H1 (cell line): Measurements from ENCODE around the gene POLDIP3. TPM values are rescaled to one million over a fixed set of nuclear protein-coding genes. Genes with fewer than 3 reads are reported as not detected.

ENCODE experiments used
- CTCF ChIA-PET: fragments of 300-600 bp; sonication (Branson Sonifier 250); formaldehyde crosslinking; loops from one replicate; lab custom pipeline; 2021; ENCODE audit not compliant: partially characterized antibody; lab: Charles Lee
- POLR2A ChIA-PET: fragments of 300-600 bp; sonication (Branson Sonifier 250); formaldehyde crosslinking; loops from one replicate; lab custom pipeline; 2021; ENCODE audit warnings: inconsistent platforms; ENCODE audit not compliant: partially characterized antibody; lab: Charles Lee
- DNase-seq, 2 experiments: peaks; one replicate each; pipeline versions ENCODE4 v3.0.0 to v3.0.0-alpha.2; 2010 to 2022; ENCODE audit warnings: low spot score in 2 of 2, low read depth in 1 of 2, mixed read lengths in 1 of 2
- FAIRE-seq: peaks from 2 replicates; lab custom pipeline; 2011; peaks lifted over from hg19 to GRCh38; lab: Jason Lieb, UNC
- H2AFZ ChIP-seq: 2 replicates; pipeline ENCODE4 v1.8.1; 2012; ENCODE audit warnings: low read length, inconsistent platforms
- H2AK5ac ChIP-seq: 2 replicates; pipeline ENCODE4 v1.6.1; 2013; ENCODE audit warnings: low read depth, low read length
- H2BK120ac ChIP-seq: replicated peaks from 2 replicates; pipeline ENCODE3; 2013; ENCODE audit warnings: low read depth, low read length, inconsistent platforms
- H2BK12ac ChIP-seq: 2 replicates; pipeline ENCODE4 v1.6.1; 2013; ENCODE audit warnings: low read depth, low read length
- H2BK15ac ChIP-seq: 2 replicates; pipeline ENCODE4 v1.6.1; 2013; ENCODE audit warnings: low read length
- H2BK20ac ChIP-seq: 2 replicates; pipeline ENCODE4 v1.6.1; 2013; ENCODE audit warnings: low read length
- H2BK5ac ChIP-seq: 2 replicates; pipeline ENCODE4 v1.6.1; 2013; ENCODE audit warnings: low read depth, low read length
- H3K14ac ChIP-seq: 2 replicates; pipeline ENCODE4 v1.6.1; 2013; ENCODE audit warnings: inconsistent platforms; ENCODE audit not compliant: insufficient read length
- H3K18ac ChIP-seq: 2 replicates; pipeline ENCODE4 v1.6.1; 2013; ENCODE audit warnings: low read length; ENCODE audit errors: extremely low read depth
- H3K23ac ChIP-seq: 2 replicates; pipeline ENCODE4 v1.6.1; 2013; ENCODE audit warnings: inconsistent platforms; ENCODE audit not compliant: insufficient read length
- H3K23me2 ChIP-seq: 2 replicates; pipeline ENCODE4 v1.6.1; 2013; ENCODE audit warnings: low read depth, low read length
- H3K27ac ChIP-seq: 2 replicates; pipeline ENCODE4 v1.6.1; 2011; ENCODE audit warnings: low read depth, low read length, inconsistent platforms
- H3K27me3 ChIP-seq, 4 experiments: replicated peaks in 1 of 4; 1 replicate in 1 of 4; 2 replicates in 3 of 4; pipeline versions ENCODE4 v1.6.1 to v1.8.1; 2011 to 2013; ENCODE audit warnings: low read length in 3 of 4, mild to moderate bottlenecking in 3 of 4, inconsistent platforms in 2 of 4, mixed read lengths in 2 of 4, moderate library complexity in 1 of 4; ENCODE audit not compliant: control insufficient read depth in 3 of 4, insufficient read depth in 3 of 4; ENCODE audit errors: extremely low read depth in 1 of 4
- H3K36me3 ChIP-seq, 4 experiments: 2 replicates each; pipeline versions ENCODE4 v1.6.1 to v1.8.1; 2011 to 2013; ENCODE audit warnings: mild to moderate bottlenecking in 4 of 4, low read length in 3 of 4, moderate library complexity in 2 of 4, control low read depth in 1 of 4, inconsistent platforms in 1 of 4; ENCODE audit not compliant: insufficient read depth in 4 of 4, control insufficient read depth in 2 of 4
- H3K4ac ChIP-seq: replicated peaks from 2 replicates; pipeline ENCODE3; 2013; ENCODE audit warnings: low read length, low read depth, mixed read lengths, inconsistent platforms; ENCODE audit not compliant: insufficient read length
- H3K4me1 ChIP-seq, 4 experiments: replicated peaks in 1 of 4; 1 replicate in 1 of 4; 2 replicates in 3 of 4; pipeline versions ENCODE4 v1.6.1 to v1.8.1; 2011 to 2013; ENCODE audit warnings: low read length in 3 of 4, inconsistent platforms in 2 of 4, mixed read lengths in 1 of 4; ENCODE audit not compliant: insufficient read depth in 4 of 4, control insufficient read depth in 3 of 4
- H3K4me2 ChIP-seq, 2 experiments: 2 replicates each; pipeline versions ENCODE4 v1.6.1 to v1.8.1; 2011 to 2013; ENCODE audit warnings: low read depth in 2 of 2, low read length in 2 of 2, control low read depth in 1 of 2, inconsistent platforms in 1 of 2, mild to moderate bottlenecking in 1 of 2; ENCODE audit not compliant: insufficient read depth in 1 of 2
- H3K4me3 ChIP-seq, 4 experiments: fragments of 200-600, 300-600 bp in 1 of 4; sonication (generic), shearing (Covaris generic), sonication (Bioruptor Twin) in 1 of 4; 2 replicates each; pipeline versions ENCODE4 v1.5.1 to v1.8.1; 2011 to 2016; ENCODE audit warnings: low read length in 4 of 4, low read depth in 3 of 4, control low read depth in 2 of 4, inconsistent platforms in 2 of 4, mild to moderate bottlenecking in 2 of 4, mixed read lengths in 1 of 4, moderate library complexity in 1 of 4; ENCODE audit not compliant: insufficient read depth in 2 of 4; ENCODE audit errors: extremely low read depth in 1 of 4
- H3K56ac ChIP-seq: replicated peaks from 2 replicates; pipeline ENCODE3; 2013; ENCODE audit warnings: low read depth, mild to moderate bottlenecking, mixed read lengths, low read length, inconsistent platforms; ENCODE audit not compliant: insufficient read length
- H3K79me1 ChIP-seq: 2 replicates; pipeline ENCODE4 v1.6.1; 2013; ENCODE audit warnings: low read depth, low read length, control low read depth
- H3K79me2 ChIP-seq, 2 experiments: 2 replicates each; pipeline versions ENCODE4 v1.6.1 to v1.8.1; 2012 to 2013; ENCODE audit warnings: low read length in 2 of 2, mild to moderate bottlenecking in 2 of 2, inconsistent platforms in 1 of 2; ENCODE audit not compliant: insufficient read depth in 2 of 2, control insufficient read depth in 1 of 2
- H3K9ac ChIP-seq, 4 experiments: replicated peaks in 1 of 4; 1 replicate in 1 of 4; 2 replicates in 3 of 4; pipeline versions ENCODE4 v1.6.1 to v1.8.1; 2011 to 2013; ENCODE audit warnings: low read depth in 3 of 4, low read length in 3 of 4, control low read depth in 2 of 4, mild to moderate bottlenecking in 2 of 4, moderate library complexity in 2 of 4, inconsistent platforms in 1 of 4; ENCODE audit errors: extremely low read depth in 1 of 4
- H3K9me3 ChIP-seq, 2 experiments: 2 replicates each; pipeline versions ENCODE4 v1.6.1 to v1.8.1; 2012 to 2013; ENCODE audit warnings: mild to moderate bottlenecking in 2 of 2, moderate library complexity in 2 of 2, control low read depth in 1 of 2, inconsistent platforms in 1 of 2, low read depth in 1 of 2, low read length in 1 of 2, mixed read lengths in 1 of 2; ENCODE audit not compliant: insufficient read depth in 2 of 2
- H4K20me1 ChIP-seq, 2 experiments: replicated peaks in 1 of 2; 2 replicates each; pipeline versions ENCODE3 to v1.8.1; 2011 to 2013; ENCODE audit warnings: inconsistent platforms in 2 of 2, low read length in 2 of 2, mild to moderate bottlenecking in 1 of 2; ENCODE audit not compliant: insufficient read depth in 2 of 2, control insufficient read depth in 1 of 2
- H4K5ac ChIP-seq: 2 replicates; pipeline ENCODE4 v1.6.1; 2013; ENCODE audit warnings: low read length, low read depth, mixed read lengths, inconsistent platforms; ENCODE audit not compliant: insufficient read length
- H4K8ac ChIP-seq: 2 replicates; pipeline ENCODE4 v1.8.0; 2013; ENCODE audit warnings: mild to moderate bottlenecking, moderate library complexity, low read length, inconsistent platforms; ENCODE audit not compliant: insufficient read depth; ENCODE audit errors: extremely low read depth
- H4K91ac ChIP-seq: replicated peaks from 2 replicates; pipeline ENCODE3; 2013; ENCODE audit warnings: low read length, mixed read lengths, inconsistent platforms; ENCODE audit not compliant: insufficient read length
- BACH1 ChIP-seq: IDR thresholded peaks from 2 replicates; pipeline ENCODE4 v1.6.1; 2012; ENCODE audit warnings: low read length, improper control_type of control experiment
- CHD1 ChIP-seq: IDR thresholded peaks from 2 replicates; pipeline ENCODE4 v1.6.1; 2012; ENCODE audit warnings: low read depth, low read length, improper control_type of control experiment
- EP300 ChIP-seq, 2 experiments: IDR thresholded peaks; 1 replicate in 1 of 2; 2 replicates in 1 of 2; pipeline ENCODE4 v1.6.1; 2011 to 2012; ENCODE audit warnings: low read depth in 2 of 2, low read length in 2 of 2, mild to moderate bottlenecking in 2 of 2, borderline replicate concordance in 1 of 2, inconsistent platforms in 1 of 2, moderate library complexity in 1 of 2
- NRF1 ChIP-seq: IDR thresholded peaks from 2 replicates; pipeline ENCODE4 v1.6.1; 2011; ENCODE audit warnings: mild to moderate bottlenecking, low read depth, low read length, improper control_type of control experiment
- RFX5 ChIP-seq: IDR thresholded peaks from 2 replicates; pipeline ENCODE4 v1.6.1; 2011; ENCODE audit warnings: low read depth, low read length, improper control_type of control experiment, borderline replicate concordance
- SIN3A ChIP-seq, 2 experiments: IDR thresholded peaks in 1 of 2; conservative IDR thresholded peaks in 1 of 2; 2 replicates each; pipeline ENCODE4 v1.6.1; 2011 to 2012; ENCODE audit warnings: low read length in 2 of 2, improper control_type of control experiment in 1 of 2, low read depth in 1 of 2, mild to moderate bottlenecking in 1 of 2
- SIX5 ChIP-seq: IDR thresholded peaks from 2 replicates; pipeline ENCODE4 v1.6.1; 2011; ENCODE audit warnings: mild to moderate bottlenecking, low read depth, low read length
- SP1 ChIP-seq: IDR thresholded peaks from 2 replicates; pipeline ENCODE4 v1.6.1; 2011; ENCODE audit warnings: low read depth, low read length
- TBP ChIP-seq: IDR thresholded peaks from 2 replicates; pipeline ENCODE4 v1.6.1; 2011; ENCODE audit warnings: low read depth, low read length, improper control_type of control experiment
- TCF12 ChIP-seq: IDR thresholded peaks from 2 replicates; pipeline ENCODE4 v1.6.1; 2011; ENCODE audit warnings: low read depth, mild to moderate bottlenecking, low read length
- WGBS, 2 experiments: shearing (Covaris generic) in 1 of 2; methylation state at CpG; one replicate each; pipeline versions ENCODE4 v1.1.6 to v1.1.7; 2013 to 2015; ENCODE audit warnings: low lambda C conversion rate in 2 of 2, mixed read lengths in 2 of 2, inconsistent platforms in 1 of 2, low coverage in 1 of 2, missing lambda C conversion rate in 1 of 2; ENCODE audit not compliant: insufficient replicate concordance in 2 of 2, insufficient coverage in 1 of 2, insufficient read length in 1 of 2; ENCODE audit errors: extremely low coverage in 1 of 2, missing lambda C conversion rate in 1 of 2; 5-methylcytosine and 5-hydroxymethylcytosine counted together
- polyA plus RNA-seq, 7 experiments: library from polyadenylated mRNA; depleted of rRNA in 3 of 7; stranded (reverse) in 5 of 7; unstranded in 2 of 7; fragments of >200 nt in 5 of 7; fragments of 200-250 nt in 2 of 7; gene quantifications; 1 replicate in 5 of 7; 2 replicates in 1 of 7; 4 replicates in 1 of 7; pipeline versions ENCODE4 v1.2.1 to v1.2.3, GENCODE V29; 2011 to 2013; ENCODE audit warnings: missing spikeins in 2 of 7, mixed read lengths in 2 of 7
- total RNA-seq: library from RNA; stranded (reverse); fragmentation: NEBNext Ultra II Directional; extraction: Animal tissue kit (Norgen Biotek cat#: 25700); gene quantifications from 2 replicates; pipeline ENCODE4 v1.2.1, GENCODE V29; 2021
- TF ChIP-seq, protein P1 (sequence below), 3 experiments: IDR thresholded peaks; 1 replicate in 2 of 3; 2 replicates in 1 of 3; pipeline versions ENCODE4 v1.5.1 to v1.6.1; 2011; ENCODE audit warnings: low read length in 3 of 3, mild to moderate bottlenecking in 3 of 3, inconsistent platforms in 2 of 3, low read depth in 1 of 3, moderate library complexity in 1 of 3; ENCODE audit not compliant: insufficient read depth in 1 of 3; ENCODE audit errors: control extremely low read depth in 1 of 3
- TF ChIP-seq, protein P2 (sequence below): IDR thresholded peaks from 2 replicates; pipeline ENCODE4 v1.6.1; 2012; ENCODE audit warnings: inconsistent platforms

Gene POLDIP3
- total and polyA plus RNA-seq, 2 of the 8 experiments (the other 6 are each of a cell fraction or from before 2014, with no cell fraction given), result 43.5 to 84.6 TPM

DNA sequence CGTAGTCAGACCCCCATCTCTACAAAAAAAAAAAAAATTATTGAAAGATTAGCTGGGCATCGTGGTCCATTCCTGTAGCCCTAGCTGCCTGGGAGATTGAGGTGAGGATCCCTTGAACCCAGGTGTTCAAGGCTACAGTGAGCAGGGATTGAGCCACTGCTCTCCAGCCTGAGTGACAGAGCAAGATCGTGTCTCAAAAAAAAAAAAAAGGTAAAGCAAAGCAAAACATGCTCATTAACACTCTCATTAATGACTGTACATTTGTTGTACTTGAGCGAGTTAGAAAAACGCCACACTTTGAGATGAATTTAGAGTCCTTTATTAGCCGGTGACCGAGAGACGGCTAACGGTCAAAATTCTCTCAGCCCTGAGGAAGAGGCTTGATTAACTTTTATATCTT, 67.1 kb downstream of the POLDIP3 start:
- no peak overlapping the region for H2BK20ac ChIP-seq
- H3K36me3 ChIP-seq, result no peaks in the 10 kb centered on the region
- H3K18ac ChIP-seq, result no peak overlapping the region
- H3K4ac ChIP-seq, result no peak overlapping the region
- CTCF ChIA-PET, result interaction anchor here (0.6 to 2.1 kb wide), 3 partner anchors 13 to 135 kb away, joined by 3 to 9 read pairs (median 6); no protein-coding TSS in a partner anchor
- H4K20me1 ChIP-seq, result no peaks in the 10 kb centered on the region
- 0 out of 7 replicates have a peak, but pooled peaks cover 0 to 4% (median 2%) of the 10 kb centered on the region in 4 experiments for H3K4me1 ChIP-seq
- peaks cover 7 to 9% of the 10 kb centered on the region in 2 experiments; a peak in 2 of 4 replicates for H3K9me3 ChIP-seq
- 94% methylated on average over 9 of the region's 9 CpGs; no CpG with 5 or more reads in 1 of the 2 experiments for WGBS, 2 experiments
- H3K23ac ChIP-seq, result no peak overlapping the region
- no peak overlapping the region for H2BK5ac ChIP-seq
- POLR2A ChIA-PET, result no interaction called here
- no peak overlapping the region for H2BK120ac ChIP-seq
- no peak overlapping the region for H2AK5ac ChIP-seq
- no peaks in the 10 kb centered on the region for H3K23me2 ChIP-seq
- no peak overlapping the region for H3K9ac ChIP-seq
- no peak overlapping the region for H2AFZ ChIP-seq
- no peak overlapping the region for H2BK12ac ChIP-seq
- no peak overlapping the region for H3K14ac ChIP-seq
- no peak overlapping the region for H4K5ac ChIP-seq
- FAIRE-seq (no peak), DNase-seq (no peak)
- no peak overlapping the region for H3K4me3 ChIP-seq
- H3K56ac ChIP-seq, result no peak overlapping the region
- H3K4me2 ChIP-seq, result no peak overlapping the region
- no peak overlapping the region for H3K27ac ChIP-seq
- no peak overlapping the region for H2BK15ac ChIP-seq
- peaks cover 0 to 4% (median 3%) of the 10 kb centered on the region in 4 experiments; a peak in 2 of 7 replicates for H3K27me3 ChIP-seq
- H4K8ac ChIP-seq, result no peak overlapping the region
- no peak overlapping the region for H4K91ac ChIP-seq
- H3K79me2 ChIP-seq, result no peaks in the 10 kb centered on the region
- no peaks in the 10 kb centered on the region for H3K79me1 ChIP-seq
- TF ChIP-seq SIN3A (conservative IDR thresholded peaks at IDR 0.05 in 1 of 2, IDR thresholded peaks at IDR 0.05 in 1 of 2; ENCODE audit: low read depth in 1 of 2, low read length in 2 of 2) (no peak), SIX5 (no peak), CHD1 (no peak), SP1 (no peak), BACH1 (no peak), TBP (no peak), EP300 (IDR thresholded peaks at IDR 0.05; ENCODE audit: borderline replicate concordance in 1 of 2, low read depth in 2 of 2, low read length in 2 of 2) (no peak), NRF1 (no peak), RFX5 (no peak), TCF12 (no peak)
- TF ChIP-seq, protein P1, sequence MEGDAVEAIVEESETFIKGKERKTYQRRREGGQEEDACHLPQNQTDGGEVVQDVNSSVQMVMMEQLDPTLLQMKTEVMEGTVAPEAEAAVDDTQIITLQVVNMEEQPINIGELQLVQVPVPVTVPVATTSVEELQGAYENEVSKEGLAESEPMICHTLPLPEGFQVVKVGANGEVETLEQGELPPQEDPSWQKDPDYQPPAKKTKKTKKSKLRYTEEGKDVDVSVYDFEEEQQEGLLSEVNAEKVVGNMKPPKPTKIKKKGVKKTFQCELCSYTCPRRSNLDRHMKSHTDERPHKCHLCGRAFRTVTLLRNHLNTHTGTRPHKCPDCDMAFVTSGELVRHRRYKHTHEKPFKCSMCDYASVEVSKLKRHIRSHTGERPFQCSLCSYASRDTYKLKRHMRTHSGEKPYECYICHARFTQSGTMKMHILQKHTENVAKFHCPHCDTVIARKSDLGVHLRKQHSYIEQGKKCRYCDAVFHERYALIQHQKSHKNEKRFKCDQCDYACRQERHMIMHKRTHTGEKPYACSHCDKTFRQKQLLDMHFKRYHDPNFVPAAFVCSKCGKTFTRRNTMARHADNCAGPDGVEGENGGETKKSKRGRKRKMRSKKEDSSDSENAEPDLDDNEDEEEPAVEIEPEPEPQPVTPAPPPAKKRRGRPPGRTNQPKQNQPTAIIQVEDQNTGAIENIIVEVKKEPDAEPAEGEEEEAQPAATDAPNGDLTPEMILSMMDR (IDR thresholded peaks at IDR 0.05; ENCODE audit: control extremely low read depth in 1 of 3, insufficient read depth in 1 of 3, low read depth in 1 of 3, low read length in 3 of 3), result no peak
- TF ChIP-seq, protein P2, sequence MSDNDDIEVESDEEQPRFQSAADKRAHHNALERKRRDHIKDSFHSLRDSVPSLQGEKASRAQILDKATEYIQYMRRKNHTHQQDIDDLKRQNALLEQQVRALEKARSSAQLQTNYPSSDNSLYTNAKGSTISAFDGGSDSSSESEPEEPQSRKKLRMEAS, result no peak
